ENCODE measurements around the gene OSGEPL1. TPM values are rescaled to one million over a fixed set of nuclear protein-coding genes. Genes with fewer than 3 reads are reported as not detected.
A peak's percentile ranks its signal among the peaks of the same experiment; 100 is the strongest.
"Not testable (repeated sequence)": the region's sequence is repeated elsewhere in the genome, so short reads cannot be mapped to it uniquely, and the experiment has no call there.

Gene OSGEPL1
- total RNA-seq, 1 donor from 2014 or later: 11.3 TPM

- H3K4me3 Mint-ChIP-seq: peak overlapping the region; percentile 94
These were observed 402 bp downstream of the OSGEPL1 start for GRCh38 chr2:189762229-189762550.

GRCh38 chr2:189760154-189760553, 2.4 kb downstream of the OSGEPL1 start:
- H3K27me3 Mint-ChIP-seq (ENCODE audit: low read depth); H3K9me3 Mint-ChIP-seq; H3K27ac Mint-ChIP-seq; H3K36me3 Mint-ChIP-seq; DNase-seq (ENCODE audit: low spot score in 2 of 2, unreplicated experiment in 2 of 2); H3K4me3 Mint-ChIP-seq: not testable (repeated sequence)
- H3K4me1 Mint-ChIP-seq: peaks cover 13% of the 10 kb centered on the region

More at GRCh38 chr2:189762229-189762550, 402 bp downstream of the OSGEPL1 start:
- TF ChIP-seq CTCF (IDR thresholded peaks at IDR 0.05; ENCODE audit: unreplicated experiment): no peak
- Mint-ChIP-seq H3K27ac (peak overlapping the region; percentile 97), H3K36me3 (peaks cover 19% of the 10 kb centered on the region), H3K9me3 (no peaks in the 10 kb centered on the region), H3K27me3 (ENCODE audit: low read depth) (no peaks in the 10 kb centered on the region), H3K4me1 (peaks cover 13% of the 10 kb centered on the region)
- DNase-seq (ENCODE audit: low spot score in 2 of 2, unreplicated experiment in 2 of 2): no peak

- H3K9me3 Mint-ChIP-seq: no peaks in the 10 kb centered on the region
- H3K27ac Mint-ChIP-seq: no peak overlapping the region
- no peak for TF ChIP-seq CTCF (IDR thresholded peaks at IDR 0.05; ENCODE audit: unreplicated experiment)
These were observed 6.2 kb downstream of the OSGEPL1 start for GRCh38 chr2:189756311-189756952.

GRCh38 chr2:189751080-189751658, 11.4 kb downstream of the OSGEPL1 start:
- Mint-ChIP-seq H3K36me3 (peaks cover 13% of the 10 kb centered on the region), H3K4me1 (no peaks in the 10 kb centered on the region), H3K9me3 (no peaks in the 10 kb centered on the region), H3K4me3 (no peak overlapping the region), H3K27me3 (ENCODE audit: low read depth) (no peaks in the 10 kb centered on the region), H3K27ac (no peak overlapping the region)
- DNase-seq (ENCODE audit: low spot score in 2 of 2, unreplicated experiment in 2 of 2): no peak
- peak; percentile 26 for TF ChIP-seq CTCF (IDR thresholded peaks at IDR 0.05; ENCODE audit: unreplicated experiment)

More at GRCh38 chr2:189756311-189756952, 6.2 kb downstream of the OSGEPL1 start:
- Mint-ChIP-seq H3K4me1 (peaks cover under 1% of the 10 kb centered on the region), H3K4me3 (no peak overlapping the region), H3K36me3 (peaks cover 13% of the 10 kb centered on the region), H3K27me3 (ENCODE audit: low read depth) (no peaks in the 10 kb centered on the region)
- no peak for DNase-seq (ENCODE audit: low spot score in 2 of 2, unreplicated experiment in 2 of 2)

- no peak for TF ChIP-seq CTCF (IDR thresholded peaks at IDR 0.05; ENCODE audit: unreplicated experiment)
- Mint-ChIP-seq H3K36me3 (no peaks in the 10 kb centered on the region), H3K4me3 (no peak overlapping the region), H3K27me3 (ENCODE audit: low read depth) (no peaks in the 10 kb centered on the region), H3K9me3 (no peaks in the 10 kb centered on the region), H3K4me1 (no peaks in the 10 kb centered on the region), H3K27ac (no peak overlapping the region)
- no peak for DNase-seq (ENCODE audit: low spot score in 2 of 2, unreplicated experiment in 2 of 2)
These were observed 33.2 kb downstream of the OSGEPL1 start for GRCh38 chr2:189729430-189729829.

- no peak for DNase-seq (ENCODE audit: low spot score in 2 of 2, unreplicated experiment in 2 of 2)
- Mint-ChIP-seq H3K36me3 (no peaks in the 10 kb centered on the region), H3K27me3 (ENCODE audit: low read depth) (no peaks in the 10 kb centered on the region), H3K9me3 (peaks cover under 1% of the 10 kb centered on the region), H3K4me3 (no peak overlapping the region), H3K27ac (no peak overlapping the region), H3K4me1 (no peaks in the 10 kb centered on the region)
- no peak for TF ChIP-seq CTCF (IDR thresholded peaks at IDR 0.05; ENCODE audit: unreplicated experiment)
These were observed 35.7 kb downstream of the OSGEPL1 start for GRCh38 chr2:189726849-189727248.
